NCI-H1105 (cell line): ENCODE results near the gene ZNF543.
"Not testable (repeated sequence)": the region's sequence is repeated elsewhere in the genome, so short reads cannot be mapped to it uniquely, and the experiment has no call there.

Experiments
- DNase-seq: peaks from one replicate; lab custom pipeline; 2025; lab: John Stamatoyannopoulos, UW

The ZNF543 gene

DNA sequence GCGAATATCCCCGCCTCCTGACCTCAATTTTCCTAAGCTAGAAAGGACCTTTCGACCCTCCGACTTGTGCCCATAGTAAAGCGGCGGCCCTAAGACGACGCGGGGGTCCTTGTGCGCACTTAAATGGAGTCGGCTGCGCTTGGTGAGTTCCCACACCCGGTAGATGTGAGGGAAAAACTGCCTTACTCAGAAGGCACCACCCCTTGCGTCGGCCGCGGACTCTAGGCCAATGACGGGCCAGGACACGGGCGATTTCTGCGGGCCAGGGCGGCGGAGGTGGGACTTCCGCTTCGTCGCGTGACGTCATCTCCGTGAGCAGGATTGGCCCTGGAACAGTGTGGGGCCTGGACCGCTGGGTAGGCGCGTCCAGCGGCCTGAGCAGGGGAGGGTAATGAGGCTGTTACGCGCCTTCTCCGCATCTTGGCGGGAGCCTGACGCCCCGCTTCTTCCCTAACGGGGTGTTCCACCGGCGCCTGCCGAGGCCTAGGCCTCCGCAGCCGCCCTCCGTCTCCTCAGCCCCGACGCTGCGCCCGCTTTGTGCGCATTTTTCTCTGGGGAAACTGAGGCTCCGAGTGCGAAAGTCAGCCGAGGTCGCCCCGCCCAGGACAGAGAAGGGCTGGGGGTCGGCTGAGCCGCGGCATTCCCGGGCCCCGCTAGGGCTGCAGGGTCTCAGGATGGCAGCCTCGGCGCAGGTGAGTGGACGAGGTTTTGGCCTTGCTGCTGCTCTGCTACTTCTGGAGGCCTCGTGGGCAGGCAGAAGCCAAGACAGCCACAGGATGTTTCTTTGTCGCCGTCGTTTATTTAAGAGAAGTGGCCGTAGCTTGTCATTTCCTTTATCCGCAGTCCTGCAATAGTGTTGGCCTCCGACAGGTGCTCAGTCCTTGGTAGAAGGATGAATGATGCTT lies at the start of gene ZNF543:
TSS of gene ZNF543 (plus strand) at position 293 of the 905 bp plus-strand sequence. CDS start at position 675, 382 bp downstream.
- DNase-seq = peak; percentile 98

- DNase-seq = no peak
Measured at GRCh38 chr19:57271280-57271679, 49.0 kb upstream of the ZNF543 start.

DNA sequence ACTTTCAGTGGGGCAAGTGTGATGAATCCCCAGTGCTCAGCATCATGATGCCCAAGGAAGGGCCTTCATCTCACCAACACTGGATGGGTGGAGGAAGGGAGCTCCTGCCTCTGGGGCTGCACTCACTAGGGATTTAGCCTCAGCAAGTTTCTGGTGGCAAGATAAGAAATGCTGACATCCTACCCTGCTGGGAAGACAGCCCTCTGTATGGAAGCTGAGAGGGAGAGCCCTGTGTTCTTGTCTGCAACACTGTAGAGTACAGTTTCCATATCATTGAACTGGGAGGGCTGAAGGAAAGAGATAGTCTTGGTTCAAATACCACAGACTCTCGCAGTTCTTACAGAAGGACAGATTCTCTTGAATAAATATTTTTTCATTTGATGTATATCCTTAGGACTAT lies 47.3 kb upstream of the ZNF543 start:
- DNase-seq = no peak

DNA sequence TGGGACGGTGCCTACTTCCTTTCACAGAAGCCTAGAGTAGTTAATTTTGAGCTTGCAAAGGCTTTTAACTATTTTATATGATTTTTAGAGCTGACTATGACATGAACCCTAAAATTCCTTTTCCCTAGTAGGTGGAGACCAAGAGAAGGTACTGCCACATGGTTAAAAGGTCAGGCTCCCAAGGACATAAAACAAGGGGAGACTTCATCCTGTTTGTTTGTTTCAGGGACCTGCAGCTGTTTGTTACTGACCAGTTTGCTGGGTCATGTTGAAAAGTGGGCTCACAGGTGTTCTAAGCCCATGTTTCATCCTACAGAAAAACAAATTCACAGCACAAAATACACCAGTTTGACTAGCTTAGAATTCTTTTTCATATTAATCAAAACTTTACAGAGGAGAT lies 43.8 kb upstream of the ZNF543 start:
- DNase-seq = no peak

DNA sequence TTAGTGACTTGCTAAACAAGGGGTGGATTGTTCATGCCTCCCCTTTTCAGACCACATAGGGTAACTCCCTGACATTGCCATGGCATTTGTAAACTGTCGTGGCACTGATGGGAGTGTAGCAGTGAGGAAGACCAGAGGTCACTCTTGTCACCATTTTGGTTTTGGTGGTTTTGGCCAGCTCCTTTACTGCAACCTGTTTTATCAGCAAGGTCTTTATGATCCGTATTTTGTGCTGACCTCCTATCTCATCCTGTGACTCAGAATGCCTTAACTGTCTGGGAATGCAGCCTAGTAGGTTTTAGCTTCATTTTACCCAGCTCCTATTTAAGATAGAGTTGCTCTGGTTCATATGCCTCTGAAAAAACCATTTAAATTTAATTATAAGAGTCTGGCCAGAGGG lies 41.8 kb upstream of the ZNF543 start:
- DNase-seq = not testable (repeated sequence)

GRCh38 chr19:57279418-57280164 lies 40.7 kb upstream of the ZNF543 start:
- DNase-seq = peak; percentile 94

DNA sequence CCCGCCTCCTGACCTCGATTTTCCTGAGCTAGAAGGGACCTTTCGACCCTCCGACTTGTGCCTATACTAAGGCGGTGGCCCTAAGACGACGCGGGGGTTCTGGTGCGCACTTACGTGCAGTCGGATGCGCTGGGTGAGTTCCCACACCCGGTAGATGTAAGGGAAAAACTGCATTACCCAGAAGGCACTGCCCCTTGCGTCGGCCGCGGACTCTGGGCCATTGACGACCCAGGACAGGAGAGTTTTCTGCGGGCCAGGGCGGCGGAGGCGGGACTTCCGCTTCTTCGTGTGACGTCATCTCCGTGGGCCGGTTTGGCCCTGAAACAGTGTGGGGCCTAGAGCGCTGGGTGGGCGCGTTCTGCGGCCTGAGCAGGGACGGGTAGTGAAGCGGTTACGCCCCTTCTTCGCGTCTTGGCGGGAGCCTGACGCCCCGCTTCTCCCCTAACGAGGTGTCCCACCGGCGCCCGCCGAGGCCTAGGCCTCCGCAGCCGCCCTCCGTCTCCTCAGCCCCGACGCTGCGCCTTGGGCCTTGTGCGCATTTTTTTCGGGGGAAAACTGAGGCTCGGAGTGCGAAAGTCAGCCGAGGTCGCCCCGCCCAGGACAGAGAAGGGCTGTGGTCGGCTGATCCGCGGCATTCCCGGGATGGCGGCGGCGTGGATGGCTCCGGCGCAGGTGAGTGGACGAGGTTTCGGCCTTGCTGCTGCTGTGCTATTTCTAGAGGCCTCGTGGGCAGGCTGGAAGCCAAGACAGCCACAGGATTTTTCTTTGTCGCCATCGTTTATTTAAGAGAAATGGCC lies 39.9 kb upstream of the ZNF543 start, which contains the start of gene ZNF460:
TSS of gene ZNF460 (plus strand) at position 321 of the 797 bp plus-strand sequence. CDS start at position 643, 322 bp downstream.
- DNase-seq = peak; percentile 99

DNA sequence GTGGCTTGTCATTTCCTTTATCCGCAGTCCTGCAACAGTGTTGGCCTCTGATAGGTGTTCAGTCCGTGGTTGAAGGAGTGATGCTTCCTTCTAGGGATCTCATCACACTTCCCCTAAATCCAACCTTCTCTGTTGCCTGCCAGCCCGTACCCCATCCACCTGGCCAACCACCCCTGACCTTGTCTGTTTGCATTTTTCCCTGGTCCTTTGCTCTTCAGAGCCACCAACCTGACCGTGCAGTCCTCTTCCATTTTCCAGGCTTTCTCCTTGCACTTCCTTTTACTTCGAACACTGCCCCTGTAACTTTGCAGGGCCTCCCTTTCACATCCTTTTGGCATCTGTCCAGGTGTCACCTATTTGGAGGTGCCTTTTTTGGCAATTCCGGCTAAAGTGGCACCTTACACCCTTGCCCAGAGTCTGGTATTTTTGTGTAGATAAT lies 39.3 kb upstream of the ZNF543 start:
- peak; percentile 48 for DNase-seq

GRCh38 chr19:57282011-57282643 lies 38.1 kb upstream of the ZNF543 start:
- no peak for DNase-seq

- no peak for DNase-seq
Measured at GRCh38 chr19:57288373-57288772, 31.9 kb upstream of the ZNF543 start.

GRCh38 chr19:57290970-57291369 lies 29.3 kb upstream of the ZNF543 start:
- DNase-seq = no peak

GRCh38 chr19:57292547-57292946 lies 27.7 kb upstream of the ZNF543 start:
- DNase-seq = no peak

GRCh38 chr19:57293719-57294118 lies 26.6 kb upstream of the ZNF543 start:
- no peak for DNase-seq

- DNase-seq = no peak
Measured at GRCh38 chr19:57302020-57302465, 18.2 kb upstream of the ZNF543 start.

- no peak for DNase-seq
Measured at GRCh38 chr19:57302727-57303401, 17.4 kb upstream of the ZNF543 start.

DNA sequence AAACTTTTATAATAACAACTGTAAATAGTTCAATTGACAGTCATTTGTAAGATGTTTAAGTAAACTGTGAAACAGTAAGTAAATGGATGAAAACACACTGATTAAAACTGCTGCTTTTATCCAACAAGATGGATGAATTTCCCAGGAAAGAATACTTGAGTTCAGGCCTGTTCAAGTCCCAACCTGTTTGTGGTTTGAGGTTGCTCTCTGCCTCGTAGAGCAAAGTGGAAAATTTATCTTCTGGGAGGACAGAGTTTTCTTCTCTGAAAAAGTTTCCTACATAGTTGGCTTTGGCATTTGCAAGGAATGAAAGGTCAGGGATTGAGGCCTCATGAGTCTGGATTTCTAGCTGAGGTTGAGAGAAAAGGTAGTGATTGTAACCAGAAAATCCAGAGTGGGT lies 15.2 kb upstream of the ZNF543 start:
- DNase-seq = no peak

DNA sequence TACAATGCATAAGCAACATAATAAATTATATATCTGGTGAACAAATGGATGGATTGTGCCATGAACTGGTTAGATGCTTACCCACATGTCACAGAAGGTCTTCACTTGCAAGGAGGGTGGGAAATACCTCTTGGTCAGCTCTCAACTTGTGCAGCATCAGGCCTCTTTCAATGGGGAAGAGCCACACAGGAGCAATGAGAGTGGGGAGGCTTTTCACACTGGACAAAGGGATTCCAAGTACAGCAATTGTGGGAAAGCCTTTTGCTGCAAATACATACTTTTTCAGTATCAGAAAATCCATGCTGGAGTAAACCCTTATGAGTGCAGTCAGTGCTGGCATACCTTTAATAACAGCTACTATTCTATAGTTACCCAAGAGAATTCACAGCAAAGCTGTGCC lies 11.8 kb upstream of the ZNF543 start:
- DNase-seq = no peak

- DNase-seq = no peak
Measured at GRCh38 chr19:57310792-57311191, 9.5 kb upstream of the ZNF543 start.

- DNase-seq = peak; percentile 11
Measured at GRCh38 chr19:57314146-57314545, 6.1 kb upstream of the ZNF543 start.

GRCh38 chr19:57317503-57317902 lies 2.8 kb upstream of the ZNF543 start:
- DNase-seq = no peak

DNA sequence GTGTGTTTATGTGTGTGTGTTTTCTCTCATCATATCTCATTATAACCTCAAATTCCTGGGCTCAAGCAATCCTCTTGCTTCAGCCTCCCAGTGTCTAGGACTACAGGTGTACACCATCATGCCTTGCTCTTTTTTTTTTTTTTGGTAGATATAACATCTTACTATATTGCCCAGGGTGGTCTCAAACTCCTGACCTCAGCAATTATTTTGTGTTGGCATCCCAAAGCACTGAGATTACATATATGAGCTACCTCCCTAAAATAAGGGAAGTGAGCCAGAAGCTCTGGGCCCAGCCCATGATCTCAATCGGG lies 448 bp upstream of the ZNF543 start:
- no peak for DNase-seq
